NCI-H1105 treated with DMSO at 0.1 percent for 48 hours (cell line): ENCODE measurements around the gene C10orf71.

ENCODE experiments used
- DNase-seq: peaks from one replicate; lab custom pipeline; 2025; lab: John Stamatoyannopoulos, UW

C10orf71 gene

GRCh38 chr10:49272251-49273081, 26.5 kb upstream of the C10orf71 start:
- no peak for DNase-seq

GRCh38 chr10:49273082-49273465, 25.9 kb upstream of the C10orf71 start:
- no peak for DNase-seq

GRCh38 chr10:49273626-49274025, 25.3 kb upstream of the C10orf71 start:
- DNase-seq, result no peak

- DNase-seq, result no peak
These were observed 24.1 kb upstream of the C10orf71 start for GRCh38 chr10:49274886-49275285.

- DNase-seq, result no peak
These were observed 23.1 kb upstream of the C10orf71 start for GRCh38 chr10:49275896-49276295.

- no peak for DNase-seq
These were observed 22.4 kb upstream of the C10orf71 start for GRCh38 chr10:49276596-49276995.

- no peak for DNase-seq
These were observed 21.0 kb upstream of the C10orf71 start for GRCh38 chr10:49277973-49278372.

GRCh38 chr10:49278497-49278981, 20.4 kb upstream of the C10orf71 start:
- DNase-seq, result no peak

- no peak for DNase-seq
These were observed 19.7 kb upstream of the C10orf71 start for GRCh38 chr10:49279015-49279880.

- DNase-seq, result no peak
These were observed 19.0 kb upstream of the C10orf71 start for GRCh38 chr10:49280001-49280408.

- DNase-seq, result no peak
These were observed 17.5 kb upstream of the C10orf71 start for GRCh38 chr10:49281461-49281860.

GRCh38 chr10:49282306-49282705, 16.7 kb upstream of the C10orf71 start:
- DNase-seq, result no peak

GRCh38 chr10:49282879-49283341, 16.1 kb upstream of the C10orf71 start:
- DNase-seq, result no peak

GRCh38 chr10:49283491-49283890, 15.5 kb upstream of the C10orf71 start:
- no peak for DNase-seq

- DNase-seq, result no peak
These were observed 14.6 kb upstream of the C10orf71 start for GRCh38 chr10:49284356-49284755.

- DNase-seq, result no peak
These were observed 13.7 kb upstream of the C10orf71 start for GRCh38 chr10:49285232-49285631.

- DNase-seq, result no peak
These were observed 12.3 kb upstream of the C10orf71 start for GRCh38 chr10:49286686-49287085.

- no peak for DNase-seq
These were observed 11.2 kb upstream of the C10orf71 start for GRCh38 chr10:49287689-49288340.

GRCh38 chr10:49288341-49289065, 10.5 kb upstream of the C10orf71 start:
- DNase-seq, result no peak

- no peak for DNase-seq
These were observed 9.5 kb upstream of the C10orf71 start for GRCh38 chr10:49289480-49289879.

GRCh38 chr10:49290131-49290530, 8.8 kb upstream of the C10orf71 start:
- DNase-seq, result no peak

- DNase-seq, result no peak
These were observed 8.4 kb upstream of the C10orf71 start for GRCh38 chr10:49290607-49291006.
